ENCODE measurements around the gene PHGDH. TPM values are rescaled to one million over a fixed set of nuclear protein-coding genes. Genes with fewer than 3 reads are reported as not detected.
A peak's percentile ranks its signal among the peaks of the same experiment; 100 is the strongest.

PHGDH gene
- total and polyA plus RNA-seq, 2 of the 13 experiments (the other 11 are each of a cell fraction or from before 2014, with no cell fraction given): 95.8 to 133 TPM

DNA sequence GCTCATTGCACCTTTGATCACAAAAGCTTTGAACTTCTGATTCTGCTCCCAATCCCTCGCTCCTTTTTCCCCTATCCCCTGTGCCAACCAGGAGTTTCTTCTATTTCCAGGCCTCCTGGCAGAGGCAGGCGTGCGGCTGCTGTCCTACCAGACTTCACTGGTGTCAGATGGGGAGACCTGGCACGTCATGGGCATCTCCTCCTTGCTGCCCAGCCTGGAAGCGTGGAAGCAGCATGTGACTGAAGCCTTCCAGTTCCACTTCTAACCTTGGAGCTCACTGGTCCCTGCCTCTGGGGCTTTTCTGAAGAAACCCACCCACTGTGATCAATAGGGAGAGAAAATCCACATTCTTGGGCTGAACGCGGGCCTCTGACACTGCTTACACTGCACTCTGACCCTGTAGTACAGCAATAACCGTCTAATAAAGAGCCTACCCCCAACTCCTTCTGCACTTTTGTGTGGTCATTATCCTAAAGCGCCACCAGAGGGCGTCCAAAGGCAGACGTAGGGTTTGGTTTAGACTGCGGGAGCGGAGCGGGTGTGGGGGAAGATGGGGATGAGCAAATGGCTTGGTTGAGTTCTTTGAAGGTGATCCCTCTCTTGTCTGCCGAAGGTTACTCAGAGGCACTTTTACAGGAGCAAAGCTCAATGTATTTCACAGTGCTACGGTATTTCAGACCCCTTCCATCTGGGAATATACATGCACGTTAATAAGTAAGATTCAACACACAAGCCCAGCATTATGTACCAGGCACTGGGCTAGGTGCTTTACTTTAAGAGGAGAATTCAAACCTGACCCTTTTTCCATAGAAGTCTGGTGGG, 32.3 kb downstream of the PHGDH start (continued):
- TF ChIP-seq, protein P1, sequence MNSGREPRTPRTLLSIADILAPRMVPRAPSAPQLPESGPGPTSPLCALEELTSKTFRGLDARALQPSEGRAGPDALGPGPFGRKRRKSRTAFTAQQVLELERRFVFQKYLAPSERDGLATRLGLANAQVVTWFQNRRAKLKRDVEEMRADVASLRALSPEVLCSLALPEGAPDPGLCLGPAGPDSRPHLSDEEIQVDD (CRISPR knock-in tag; IDR thresholded peaks at IDR 0.05; ENCODE audit: borderline replicate concordance): no peak
- no peak for TF ChIP-seq ZNF589 (CRISPR knock-in tag; conservative IDR thresholded peaks at IDR 0.05)
- TF ChIP-seq POLR2A (IDR thresholded peaks at IDR 0.05; ENCODE audit: insufficient read depth in 1 of 2, low read depth in 2 of 2, low read length in 2 of 2): no peak; a peak in 1 of 4 replicates
- TF ChIP-seq TGIF2 (CRISPR knock-in tag; IDR thresholded peaks at IDR 0.05): no peak
- TF ChIP-seq ZNF605 (CRISPR knock-in tag; IDR thresholded peaks at IDR 0.05): peak; percentile 73
- TF ChIP-seq ZNF644 (CRISPR knock-in tag; IDR thresholded peaks at IDR 0.05; ENCODE audit: low read depth): no peak; the same call in 1 of the 2 replicates
- no peak for TF ChIP-seq RBFOX2 (IDR thresholded peaks at IDR 0.05; ENCODE audit: low read depth, low read length)
- TF ChIP-seq ZFP36 (IDR thresholded peaks at IDR 0.05; ENCODE audit: borderline replicate concordance, low read depth, low read length, partially characterized antibody): no peak
- no peak for TF ChIP-seq SNAPC2 (CRISPR knock-in tag; IDR thresholded peaks at IDR 0.05)
- TF ChIP-seq ZNF251 (CRISPR knock-in tag; IDR thresholded peaks at IDR 0.05): no peak
- TF ChIP-seq TMF1 (CRISPR knock-in tag; IDR thresholded peaks at IDR 0.05; ENCODE audit: low read depth): no peak
- no peak for TF ChIP-seq ZNF570 (CRISPR knock-in tag; IDR thresholded peaks at IDR 0.05; ENCODE audit: borderline replicate concordance)
- TF ChIP-seq TARDBP (CRISPR knock-in tag; IDR thresholded peaks at IDR 0.05): no peak
- TF ChIP-seq, protein P2, sequence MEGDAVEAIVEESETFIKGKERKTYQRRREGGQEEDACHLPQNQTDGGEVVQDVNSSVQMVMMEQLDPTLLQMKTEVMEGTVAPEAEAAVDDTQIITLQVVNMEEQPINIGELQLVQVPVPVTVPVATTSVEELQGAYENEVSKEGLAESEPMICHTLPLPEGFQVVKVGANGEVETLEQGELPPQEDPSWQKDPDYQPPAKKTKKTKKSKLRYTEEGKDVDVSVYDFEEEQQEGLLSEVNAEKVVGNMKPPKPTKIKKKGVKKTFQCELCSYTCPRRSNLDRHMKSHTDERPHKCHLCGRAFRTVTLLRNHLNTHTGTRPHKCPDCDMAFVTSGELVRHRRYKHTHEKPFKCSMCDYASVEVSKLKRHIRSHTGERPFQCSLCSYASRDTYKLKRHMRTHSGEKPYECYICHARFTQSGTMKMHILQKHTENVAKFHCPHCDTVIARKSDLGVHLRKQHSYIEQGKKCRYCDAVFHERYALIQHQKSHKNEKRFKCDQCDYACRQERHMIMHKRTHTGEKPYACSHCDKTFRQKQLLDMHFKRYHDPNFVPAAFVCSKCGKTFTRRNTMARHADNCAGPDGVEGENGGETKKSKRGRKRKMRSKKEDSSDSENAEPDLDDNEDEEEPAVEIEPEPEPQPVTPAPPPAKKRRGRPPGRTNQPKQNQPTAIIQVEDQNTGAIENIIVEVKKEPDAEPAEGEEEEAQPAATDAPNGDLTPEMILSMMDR (CRISPR knock-in tag; IDR thresholded peaks at IDR 0.05): peak; percentile 95
- TF ChIP-seq, protein P3, sequence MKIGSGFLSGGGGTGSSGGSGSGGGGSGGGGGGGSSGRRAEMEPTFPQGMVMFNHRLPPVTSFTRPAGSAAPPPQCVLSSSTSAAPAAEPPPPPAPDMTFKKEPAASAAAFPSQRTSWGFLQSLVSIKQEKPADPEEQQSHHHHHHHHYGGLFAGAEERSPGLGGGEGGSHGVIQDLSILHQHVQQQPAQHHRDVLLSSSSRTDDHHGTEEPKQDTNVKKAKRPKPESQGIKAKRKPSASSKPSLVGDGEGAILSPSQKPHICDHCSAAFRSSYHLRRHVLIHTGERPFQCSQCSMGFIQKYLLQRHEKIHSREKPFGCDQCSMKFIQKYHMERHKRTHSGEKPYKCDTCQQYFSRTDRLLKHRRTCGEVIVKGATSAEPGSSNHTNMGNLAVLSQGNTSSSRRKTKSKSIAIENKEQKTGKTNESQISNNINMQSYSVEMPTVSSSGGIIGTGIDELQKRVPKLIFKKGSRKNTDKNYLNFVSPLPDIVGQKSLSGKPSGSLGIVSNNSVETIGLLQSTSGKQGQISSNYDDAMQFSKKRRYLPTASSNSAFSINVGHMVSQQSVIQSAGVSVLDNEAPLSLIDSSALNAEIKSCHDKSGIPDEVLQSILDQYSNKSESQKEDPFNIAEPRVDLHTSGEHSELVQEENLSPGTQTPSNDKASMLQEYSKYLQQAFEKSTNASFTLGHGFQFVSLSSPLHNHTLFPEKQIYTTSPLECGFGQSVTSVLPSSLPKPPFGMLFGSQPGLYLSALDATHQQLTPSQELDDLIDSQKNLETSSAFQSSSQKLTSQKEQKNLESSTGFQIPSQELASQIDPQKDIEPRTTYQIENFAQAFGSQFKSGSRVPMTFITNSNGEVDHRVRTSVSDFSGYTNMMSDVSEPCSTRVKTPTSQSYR (CRISPR knock-in tag; IDR thresholded peaks at IDR 0.05; ENCODE audit: borderline replicate concordance): no peak
- no peak; the same call in 1 of the 2 replicates for TF ChIP-seq HDAC2 (CRISPR knock-in tag; IDR thresholded peaks at IDR 0.05)
- no peak for TF ChIP-seq HOXA7 (CRISPR knock-in tag; IDR thresholded peaks at IDR 0.05)
- TF ChIP-seq, protein P4, sequence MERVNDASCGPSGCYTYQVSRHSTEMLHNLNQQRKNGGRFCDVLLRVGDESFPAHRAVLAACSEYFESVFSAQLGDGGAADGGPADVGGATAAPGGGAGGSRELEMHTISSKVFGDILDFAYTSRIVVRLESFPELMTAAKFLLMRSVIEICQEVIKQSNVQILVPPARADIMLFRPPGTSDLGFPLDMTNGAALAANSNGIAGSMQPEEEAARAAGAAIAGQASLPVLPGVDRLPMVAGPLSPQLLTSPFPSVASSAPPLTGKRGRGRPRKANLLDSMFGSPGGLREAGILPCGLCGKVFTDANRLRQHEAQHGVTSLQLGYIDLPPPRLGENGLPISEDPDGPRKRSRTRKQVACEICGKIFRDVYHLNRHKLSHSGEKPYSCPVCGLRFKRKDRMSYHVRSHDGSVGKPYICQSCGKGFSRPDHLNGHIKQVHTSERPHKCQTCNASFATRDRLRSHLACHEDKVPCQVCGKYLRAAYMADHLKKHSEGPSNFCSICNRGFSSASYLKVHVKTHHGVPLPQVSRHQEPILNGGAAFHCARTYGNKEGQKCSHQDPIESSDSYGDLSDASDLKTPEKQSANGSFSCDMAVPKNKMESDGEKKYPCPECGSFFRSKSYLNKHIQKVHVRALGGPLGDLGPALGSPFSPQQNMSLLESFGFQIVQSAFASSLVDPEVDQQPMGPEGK (CRISPR knock-in tag; IDR thresholded peaks at IDR 0.05): 0 out of 2 replicates have a peak, but pooled peaks have one; percentile 32
- no peak for TF ChIP-seq EHMT2 (IDR thresholded peaks at IDR 0.05; ENCODE audit: borderline replicate concordance, low read depth, low read length)
- TF ChIP-seq ZSCAN25 (CRISPR knock-in tag; IDR thresholded peaks at IDR 0.05): 0 out of 2 replicates have a peak, but pooled peaks have one; percentile 36

Data from HepG2 (cell line).